GM13977 (cell line): ENCODE measurements around the gene H1-8.

Experiments
- DNase-seq: peaks from one replicate; pipeline ENCODE4 v3.0.0; 2012; ENCODE audit warnings: low spot score
- CTCF ChIP-seq: IDR thresholded peaks from 2 replicates; pipeline ENCODE4 v1.5.1; 2012; ENCODE audit warnings: mild to moderate bottlenecking, control low read depth; ENCODE audit not compliant: insufficient read depth; ENCODE audit errors: extremely low read depth, missing control alignments
- in situ Hi-C: fragments of 300-500 bp; cut with MboI; formaldehyde crosslinking; loops from one replicate; pipeline ENCODE4 v1.12.0; 2022; ENCODE audit warnings: low sequenced_read_pairs, low pct_unique_long_range_greater_than_20kb, mixed read lengths, inconsistent platforms; ENCODE audit not compliant: unreplicated experiment

The H1-8 gene

DNA sequence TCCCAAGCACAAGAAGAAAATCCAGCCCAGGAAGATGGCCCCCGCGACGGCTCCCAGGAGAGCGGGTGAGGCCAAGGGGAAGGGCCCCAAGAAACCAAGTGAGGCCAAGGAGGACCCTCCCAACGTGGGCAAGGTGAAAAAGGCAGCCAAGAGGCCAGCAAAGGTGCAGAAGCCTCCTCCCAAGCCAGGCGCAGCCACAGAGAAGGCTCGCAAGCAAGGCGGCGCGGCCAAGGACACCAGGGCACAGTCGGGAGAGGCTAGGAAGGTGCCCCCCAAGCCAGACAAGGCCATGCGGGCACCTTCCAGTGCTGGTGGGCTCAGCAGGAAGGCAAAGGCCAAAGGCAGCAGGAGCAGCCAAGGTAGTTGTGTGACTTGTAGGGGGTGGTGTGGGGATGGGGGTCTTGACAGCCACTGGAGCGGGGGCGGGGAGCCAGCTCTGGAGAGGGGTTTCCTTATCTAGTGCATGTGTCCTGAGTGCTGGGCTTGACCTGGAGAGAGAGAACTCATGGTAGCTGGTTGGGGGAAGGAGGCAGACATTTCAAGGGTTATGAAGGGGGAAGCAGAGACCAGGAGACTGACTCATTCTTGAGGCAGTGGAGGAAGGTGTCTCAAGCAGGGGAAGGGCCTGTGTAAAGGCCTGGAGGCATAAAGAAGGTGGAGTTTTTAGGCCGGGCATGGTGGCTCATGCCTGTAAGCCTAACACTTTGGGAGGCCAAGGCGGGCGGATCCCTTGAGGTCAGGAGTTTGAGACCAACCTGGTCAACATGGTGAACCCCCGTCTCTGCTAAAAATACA lies 6.2 kb downstream of the H1-8 start:
- in situ Hi-C loops = no loop called here
- no peak for TF ChIP-seq CTCF
- no peak for DNase-seq

GRCh38 chr3:129549805-129550204 lies 6.8 kb downstream of the H1-8 start:
- DNase-seq = no peak
- TF ChIP-seq CTCF = no peak

GRCh38 chr3:129552287-129553050 lies 9.5 kb downstream of the H1-8 start:
- DNase-seq = no peak
- in situ Hi-C loops = no loop called here

More at GRCh38 chr3:129549805-129550204, 6.8 kb downstream of the H1-8 start:
- in situ Hi-C loops = no loop called here

GRCh38 chr3:129553171-129553570 lies 10.2 kb downstream of the H1-8 start:
- in situ Hi-C loops = no loop called here
- TF ChIP-seq CTCF = no peak
- DNase-seq = no peak

More at GRCh38 chr3:129552287-129553050, 9.5 kb downstream of the H1-8 start:
- TF ChIP-seq CTCF = no peak

DNA sequence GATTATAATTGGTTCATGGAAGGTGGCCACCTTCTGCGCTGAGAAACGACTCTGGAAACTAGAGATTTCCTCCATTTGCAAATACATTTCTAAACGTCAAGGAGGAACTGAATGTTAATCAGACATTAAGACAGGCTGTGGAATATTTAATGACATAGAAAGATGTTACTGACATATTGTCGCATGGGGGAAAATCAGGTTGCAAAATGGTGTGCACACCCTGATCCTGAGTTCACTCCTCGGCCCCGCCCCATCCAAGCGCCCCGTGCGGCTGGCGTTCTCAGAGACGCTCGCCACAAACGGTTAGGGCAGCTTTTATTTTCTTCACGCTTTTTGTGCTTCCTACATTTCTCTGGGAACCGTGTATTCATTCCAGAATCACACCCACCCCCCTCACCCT lies 10.7 kb downstream of the H1-8 start:
- in situ Hi-C loops = no loop called here
- no peak for TF ChIP-seq CTCF
- no peak for DNase-seq

- TF ChIP-seq CTCF = no peak
- in situ Hi-C loops = no loop called here
- DNase-seq = no peak
Observed at GRCh38 chr3:129554356-129555152, 11.6 kb downstream of the H1-8 start.
